HTERT RPE-1 (cell line): ENCODE results near the gene SFMBT1.

Experiments
- in situ Hi-C: fragments of 300-500 bp; cut with MboI; formaldehyde crosslinking; loops from 4 replicates; pipeline ENCODE4 v1.14.3; 2020; ENCODE audit warnings: low sequenced_read_pairs

Gene SFMBT1

DNA sequence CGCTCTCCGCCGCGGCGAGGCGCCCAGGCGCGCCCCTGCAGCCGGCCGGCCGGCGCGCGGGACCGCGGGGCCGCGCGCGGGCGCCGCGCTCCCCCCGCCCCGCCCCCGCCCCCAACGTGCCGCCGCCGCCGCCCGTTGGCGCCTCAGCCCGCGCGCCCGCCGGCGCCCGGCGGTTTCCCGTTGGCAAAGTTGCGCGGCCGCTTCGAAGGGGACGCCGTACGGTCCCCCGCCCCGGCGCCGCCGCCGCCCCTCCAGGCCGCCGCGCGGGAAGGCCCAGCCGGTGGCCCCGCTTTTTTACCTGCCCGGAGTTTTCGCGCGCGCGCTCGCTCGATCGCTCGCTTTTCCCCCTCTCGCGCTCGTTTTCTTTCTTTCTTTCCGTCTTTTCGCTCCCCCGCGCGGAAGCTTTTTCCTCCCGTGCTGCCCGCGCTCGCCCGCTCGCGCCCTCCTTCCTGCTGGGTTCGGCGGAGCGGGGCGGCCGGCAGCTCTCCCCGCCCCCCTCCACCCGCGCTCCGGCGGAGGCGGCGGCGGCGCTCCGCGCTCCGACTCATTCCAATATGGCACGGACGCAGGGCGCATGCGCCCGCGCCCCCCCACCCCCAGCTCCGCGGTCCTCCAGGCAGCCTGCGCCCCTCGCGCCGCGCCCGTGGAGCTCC, at the start of gene SFMBT1:
Gene SFMBT1, minus strand, starts transcription at position 556 of the 653 bp plus-strand sequence. CDS start 76,945 bp downstream, outside the sequence.
- in situ Hi-C loops, result no loop called here

GRCh38 chr3:53092942-53093341, 47.1 kb upstream of the SFMBT1 start:
- in situ Hi-C loops, result no loop called here

DNA sequence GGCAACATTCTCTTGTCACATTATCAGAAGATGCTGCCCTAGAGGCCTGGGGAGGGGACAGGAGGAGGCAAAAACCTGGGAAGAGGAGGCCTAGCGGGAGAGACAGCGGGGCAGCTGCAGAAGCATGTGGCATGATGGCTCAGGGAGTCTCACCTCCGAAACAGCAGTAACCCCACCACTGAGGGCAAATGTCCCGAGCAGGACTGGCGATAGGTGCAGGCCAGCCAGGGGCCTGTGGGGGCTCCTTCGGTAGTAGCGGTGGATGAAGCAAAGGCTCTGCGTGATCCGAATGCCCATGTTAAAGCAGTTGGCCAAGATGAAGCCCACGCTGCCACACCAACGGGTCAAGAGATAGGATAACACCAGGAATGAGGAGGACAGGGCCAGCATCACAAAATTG, 46.3 kb upstream of the SFMBT1 start:
- in situ Hi-C loops, result no loop called here

GRCh38 chr3:53091011-53091410, 45.1 kb upstream of the SFMBT1 start:
- in situ Hi-C loops, result no loop called here

DNA sequence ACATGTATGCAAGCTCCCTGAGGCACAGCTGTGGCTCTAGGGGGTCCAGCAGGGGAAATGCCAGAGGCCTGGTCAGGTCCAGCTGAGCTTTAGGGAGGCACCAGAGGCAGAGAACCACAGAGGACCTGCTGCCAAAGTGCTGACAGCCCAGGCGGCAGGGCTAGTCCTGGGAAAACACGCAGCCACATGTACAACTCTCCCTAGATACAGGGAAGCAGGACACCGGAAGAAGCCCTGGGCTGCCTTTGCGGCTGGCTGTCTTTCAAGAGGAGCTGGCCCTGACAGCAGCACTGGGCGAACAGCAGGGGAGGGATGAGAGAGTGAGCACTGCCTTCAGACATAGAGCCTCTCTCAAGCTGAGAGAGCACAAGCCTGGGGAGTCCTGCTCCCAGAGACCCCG, 43.6 kb upstream of the SFMBT1 start:
- in situ Hi-C loops, result no loop called here

DNA sequence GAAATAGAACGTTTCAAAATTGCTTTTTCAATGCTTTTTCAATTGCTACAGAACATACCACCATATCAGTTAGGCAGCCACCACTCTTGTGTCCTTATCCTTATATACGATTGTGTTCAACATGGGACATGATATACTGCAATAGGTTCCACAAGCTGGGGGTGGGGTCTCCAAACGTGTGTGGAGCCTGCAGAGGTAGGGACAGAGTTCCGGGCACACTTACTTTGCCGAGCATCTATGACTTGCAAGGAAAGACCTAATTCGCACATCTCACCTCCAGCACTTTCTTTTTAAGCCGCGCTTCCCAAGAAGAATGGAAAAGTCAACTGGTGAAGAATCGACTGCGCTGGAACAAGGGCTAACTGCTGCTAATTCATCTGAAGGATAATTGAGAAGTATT, 39.6 kb upstream of the SFMBT1 start:
- in situ Hi-C loops, result no loop called here

- in situ Hi-C loops, result no loop called here
These were observed 38.6 kb upstream of the SFMBT1 start for GRCh38 chr3:53084310-53085001.

GRCh38 chr3:53083949-53084309, 38.1 kb upstream of the SFMBT1 start:
- in situ Hi-C loops, result no loop called here

DNA sequence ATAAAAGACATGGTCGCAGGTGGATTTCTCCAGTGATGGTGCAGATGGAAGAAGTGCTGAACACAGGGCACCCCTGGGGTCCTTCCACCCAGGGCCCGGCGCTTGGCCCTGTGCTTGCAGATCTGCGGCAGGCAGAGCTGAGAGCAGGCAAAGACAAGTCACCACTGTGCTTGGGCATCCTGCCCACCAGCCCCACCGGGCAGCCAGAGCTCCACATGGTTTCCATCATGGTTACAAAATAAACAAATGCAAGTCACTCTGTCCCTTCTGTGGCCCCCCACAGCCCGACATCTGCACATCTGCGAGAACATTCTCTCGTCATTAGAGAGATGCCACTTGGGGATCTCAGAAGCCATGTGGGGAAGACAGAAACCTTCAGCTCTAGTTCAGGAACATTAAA, 37.6 kb upstream of the SFMBT1 start:
- in situ Hi-C loops, result no loop called here

DNA sequence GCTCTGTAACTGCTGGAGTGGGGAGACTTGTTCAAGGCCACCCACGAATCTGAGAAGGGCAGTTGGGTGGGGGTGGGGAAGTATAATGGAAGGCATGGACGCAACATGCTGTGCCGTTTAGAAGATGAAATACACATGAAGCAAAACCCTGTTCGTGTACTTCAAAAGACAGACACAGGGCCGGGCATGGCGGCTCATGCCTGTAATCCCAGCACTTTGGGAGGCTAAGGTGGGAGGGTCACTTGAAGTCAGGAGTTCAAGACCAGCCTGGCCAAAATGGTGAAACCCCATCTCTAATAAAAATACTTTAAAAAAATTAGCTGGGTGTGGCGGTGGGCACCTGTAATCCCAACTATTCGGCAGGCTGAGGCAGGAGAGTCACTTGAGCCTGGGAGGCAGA, 36.9 kb upstream of the SFMBT1 start:
- in situ Hi-C loops, result no loop called here

DNA sequence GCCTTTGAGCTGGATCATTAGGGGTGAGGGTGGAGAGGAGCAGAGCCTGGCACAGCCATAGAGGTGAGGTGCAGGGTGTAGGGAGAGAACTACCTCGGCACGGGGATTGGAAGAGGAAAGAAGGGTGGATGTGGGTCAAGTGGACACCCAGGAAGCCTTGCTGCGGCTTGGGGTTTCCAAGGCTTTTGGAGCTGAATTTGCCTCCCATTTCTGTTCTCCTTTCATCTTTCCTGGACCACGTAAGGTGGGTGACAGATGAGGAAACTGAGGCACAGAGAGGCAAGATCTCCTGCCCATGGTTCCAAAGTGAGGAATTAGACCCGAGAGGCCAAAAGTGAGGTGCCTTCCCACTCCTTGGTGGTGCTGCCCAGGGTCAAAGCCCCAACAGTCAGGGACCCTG, 35.4 kb upstream of the SFMBT1 start:
- in situ Hi-C loops, result no loop called here

DNA sequence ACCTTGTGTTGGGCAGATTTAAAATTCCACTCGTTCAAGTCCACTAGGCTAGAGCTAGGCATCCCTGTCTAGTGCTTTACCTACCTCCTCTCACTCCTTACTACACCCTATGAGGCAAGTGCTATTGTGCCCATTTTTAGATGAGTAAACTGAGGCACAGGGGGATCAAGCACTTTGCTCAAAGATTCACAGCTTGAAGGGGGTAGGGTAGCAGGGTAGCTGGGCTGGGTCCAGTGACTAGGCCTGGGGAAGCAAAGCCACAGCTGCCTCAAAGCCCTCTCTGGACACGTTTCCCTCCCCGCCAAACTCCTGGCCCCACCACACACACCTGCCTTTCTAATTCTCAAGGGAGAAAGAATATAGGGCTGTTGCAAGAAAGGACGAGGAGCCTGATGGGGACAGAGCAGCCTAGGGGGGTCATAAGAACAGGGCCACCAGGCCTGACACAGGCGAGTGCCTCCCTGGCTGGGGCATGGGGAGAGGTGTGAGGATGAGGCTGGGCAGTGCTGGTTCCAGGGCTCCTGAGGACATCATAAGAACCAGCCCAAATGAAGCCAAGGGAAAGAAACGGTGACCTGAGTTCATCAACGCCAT, 34.8 kb upstream of the SFMBT1 start:
- in situ Hi-C loops, result no loop called here

DNA sequence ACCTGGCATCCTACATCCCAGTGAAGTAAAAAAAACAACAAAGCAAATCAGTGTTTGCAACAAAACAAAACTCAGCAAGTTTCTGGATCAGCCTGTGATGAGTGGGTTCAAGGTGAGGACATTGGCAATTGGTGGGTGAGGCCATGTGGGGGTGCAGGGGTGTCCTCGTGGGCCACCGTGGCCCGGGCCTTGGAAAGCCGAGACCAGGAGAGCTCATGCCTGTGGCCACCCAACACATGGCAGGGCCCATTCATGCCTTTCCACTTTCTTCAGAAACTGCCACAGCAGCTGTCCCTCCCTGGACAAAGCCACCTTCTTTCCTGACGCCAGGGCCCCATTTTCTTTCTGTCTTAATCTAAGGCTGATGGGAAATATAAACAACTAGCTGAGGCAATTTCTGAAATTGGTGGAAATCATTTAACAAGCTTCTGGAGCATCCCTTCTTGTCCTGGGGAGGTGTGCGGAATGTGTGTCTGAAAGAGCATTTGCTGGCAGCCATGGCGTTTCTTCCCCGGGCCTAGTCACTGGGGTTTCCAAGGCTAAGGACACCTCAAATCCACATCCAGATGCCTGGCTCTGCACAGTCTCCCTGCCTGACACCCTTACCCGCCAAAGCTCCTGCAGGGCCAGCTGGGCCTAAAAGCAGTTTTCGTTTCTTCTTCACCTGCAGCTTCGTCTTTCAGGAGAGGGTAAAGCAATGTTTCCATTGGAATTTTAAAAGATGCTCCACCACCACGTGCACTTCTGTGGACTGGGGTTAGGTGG, 34.1 kb upstream of the SFMBT1 start:
- in situ Hi-C loops, result no loop called here

GRCh38 chr3:53079147-53079546, 33.3 kb upstream of the SFMBT1 start:
- in situ Hi-C loops, result no loop called here

- in situ Hi-C loops, result no loop called here
These were observed 32.8 kb upstream of the SFMBT1 start for GRCh38 chr3:53078656-53079055.

DNA sequence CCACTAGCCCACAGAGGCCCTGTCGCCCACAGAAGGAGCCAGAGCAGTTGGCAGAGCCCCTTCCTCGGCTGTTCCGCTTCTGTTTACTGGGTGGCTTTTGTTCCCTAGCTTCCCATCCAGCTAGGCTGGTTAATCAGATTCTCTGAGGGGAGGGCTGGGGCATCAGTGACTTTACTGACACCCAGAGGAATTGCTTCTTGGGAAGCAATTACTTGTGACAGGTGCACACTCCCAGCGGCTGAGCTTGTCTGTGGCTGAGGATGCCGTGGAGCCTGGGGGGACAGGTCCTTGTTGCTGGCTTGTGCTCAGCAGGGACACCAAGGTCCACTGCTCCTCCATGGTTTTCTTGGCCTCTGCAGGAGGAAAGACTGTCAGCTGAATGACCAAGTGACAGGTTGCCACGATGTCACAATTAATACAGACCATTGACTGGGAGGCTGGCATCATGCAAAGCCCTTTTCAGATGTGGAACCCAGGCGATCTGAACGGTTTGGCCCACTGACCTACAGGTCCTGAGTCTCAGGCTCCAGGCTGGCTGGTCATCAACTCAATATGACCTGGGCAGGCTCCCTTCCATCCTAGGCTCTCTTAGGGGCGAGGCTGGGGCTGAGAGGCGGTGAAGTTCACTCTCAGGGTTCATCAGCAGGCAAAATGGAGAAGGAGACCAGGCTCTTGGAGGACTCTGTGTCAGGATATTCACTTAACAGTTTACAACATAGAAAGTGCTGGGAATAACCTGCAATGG, 31.8 kb upstream of the SFMBT1 start:
- in situ Hi-C loops, result no loop called here

DNA sequence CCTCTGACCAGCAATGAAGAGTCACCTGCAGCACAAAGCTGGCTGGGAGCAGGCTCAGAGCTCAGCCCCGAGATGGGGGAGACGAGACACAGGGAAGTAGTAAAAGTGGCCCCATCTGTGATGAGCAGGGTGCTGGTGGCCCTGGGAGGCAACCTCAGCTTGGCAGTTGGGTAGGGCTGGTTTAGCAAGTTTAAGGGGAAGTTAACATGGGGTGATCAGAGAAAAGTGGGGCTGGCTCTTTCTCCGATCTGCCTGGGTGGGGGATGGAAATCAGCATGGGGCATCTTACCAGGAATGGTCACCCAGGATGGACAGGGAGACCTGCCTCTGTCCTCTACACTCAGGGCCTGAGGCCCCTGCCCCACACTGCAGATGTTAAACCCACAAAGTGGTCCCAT, 29.9 kb upstream of the SFMBT1 start:
- in situ Hi-C loops, result no loop called here

GRCh38 chr3:53074761-53075742, 29.2 kb upstream of the SFMBT1 start:
- in situ Hi-C loops, result no loop called here

DNA sequence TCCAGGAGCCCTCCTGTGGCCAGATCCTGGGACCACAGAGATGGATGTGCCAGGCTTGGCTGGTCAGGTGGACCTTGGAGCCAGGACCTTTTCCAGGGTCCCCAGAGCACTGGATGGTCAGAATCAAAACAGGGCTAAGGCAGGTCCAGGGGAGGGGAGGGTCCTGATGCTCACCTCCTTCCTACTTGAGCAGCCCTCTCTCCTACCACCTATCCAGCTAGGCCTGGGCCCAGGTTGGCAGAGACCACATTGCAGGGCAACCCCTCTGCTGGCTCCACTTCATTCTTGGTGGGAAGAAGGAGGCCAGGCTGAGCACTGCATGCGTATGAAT, 28.5 kb upstream of the SFMBT1 start:
- in situ Hi-C loops, result no loop called here
